Thymus (tissue), 11 donors: ENCODE results near the gene TAF15. TPM values are rescaled to one million over a fixed set of nuclear protein-coding genes. Genes with fewer than 3 reads are reported as not detected.

Experiments
- DNase-seq, 9 donors: peaks; one replicate each; pipeline ENCODE4 v3.0.0-alpha.2; 2013; ENCODE audit warnings: low spot score in 9 of 9, low read depth in 6 of 9, missing footprints in 1 of 9
- H3K27ac ChIP-seq, 2 donors: one replicate each; pipeline ENCODE4 v1.5.1; 2013; ENCODE audit warnings: control low read depth in 1 of 2, low read depth in 1 of 2, low read length in 1 of 2, mild to moderate bottlenecking in 1 of 2, moderate library complexity in 1 of 2
- H3K27me3 ChIP-seq, 2 donors: one replicate each; pipeline ENCODE4 v1.5.1; 2013; ENCODE audit warnings: low read length in 1 of 2; ENCODE audit not compliant: control insufficient read depth in 2 of 2, insufficient read depth in 1 of 2
- H3K36me3 ChIP-seq, 2 donors: one replicate each; pipeline ENCODE4 v1.5.1; 2013; ENCODE audit warnings: low read length in 1 of 2, mild to moderate bottlenecking in 1 of 2, moderate library complexity in 1 of 2; ENCODE audit not compliant: control insufficient read depth in 2 of 2, insufficient read depth in 2 of 2
- H3K4me1 ChIP-seq, 2 donors: one replicate each; pipeline ENCODE4 v1.5.1; 2013; ENCODE audit warnings: low read length in 2 of 2; ENCODE audit not compliant: control insufficient read depth in 2 of 2, insufficient read depth in 2 of 2
- H3K4me3 ChIP-seq, 2 donors: one replicate each; pipeline ENCODE4 v1.5.1; 2013; ENCODE audit warnings: low read length in 2 of 2, control low read depth in 1 of 2, mild to moderate bottlenecking in 1 of 2
- H3K9me3 ChIP-seq, 2 donors: one replicate each; pipeline ENCODE4 v1.5.1; 2013; ENCODE audit warnings: low read length in 1 of 2, mild to moderate bottlenecking in 1 of 2; ENCODE audit not compliant: control insufficient read depth in 2 of 2, insufficient read depth in 1 of 2
- WGBS: extraction: QIAGEN DNeasy Blood & Tissue Kit; methylation state at CpG from one replicate; pipeline ENCODE4 v1.1.7; 2013; 5-methylcytosine and 5-hydroxymethylcytosine counted together
- polyA plus RNA-seq: library from polyadenylated mRNA; stranded (reverse); fragments of 200-250 nt; gene quantifications from one replicate; pipeline ENCODE4 v1.2.3, GENCODE V29; 2013
- total RNA-seq: library from RNA; stranded (reverse); fragments of 120-200 nt; gene quantifications from one replicate; pipeline ENCODE4 v1.2.4, GENCODE V29; 2013
- donor health status: healthy.

TAF15 gene
- total and polyA plus RNA-seq, 2 donors: 26.1 to 95.9 TPM

DNA sequence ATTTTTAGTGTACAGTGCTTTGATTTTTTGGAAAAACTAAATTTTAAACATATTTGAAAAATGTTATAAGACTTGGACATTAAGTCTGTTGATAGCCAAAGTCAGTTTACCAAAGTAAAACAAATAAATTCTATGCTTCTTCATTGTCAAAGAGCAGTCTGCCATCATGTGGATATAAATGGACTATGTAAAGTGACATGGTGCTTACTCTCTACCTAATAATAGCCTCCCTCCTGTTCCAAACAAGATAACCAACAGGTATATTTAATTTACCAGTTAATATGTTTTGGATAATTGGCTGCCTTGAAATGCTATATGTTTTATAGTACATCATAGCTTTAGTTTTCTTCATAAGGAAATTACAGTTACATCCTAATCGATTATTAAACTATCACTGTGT lies 15.9 kb downstream of the TAF15 start:
- H3K9me3 ChIP-seq: no peaks in the 10 kb centered on the region
- H3K27me3 ChIP-seq: no peaks in the 10 kb centered on the region
- H3K4me1 ChIP-seq: no peaks in the 10 kb centered on the region
- H3K36me3 ChIP-seq: peaks cover 27 to 62% of the 10 kb centered on the region in 2 donors
- no peak overlapping the region for H3K4me3 ChIP-seq
- H3K27ac ChIP-seq: no peak overlapping the region
- WGBS: 95% methylated on average over 1 of the region's 1 CpG
- no peak for DNase-seq

DNA sequence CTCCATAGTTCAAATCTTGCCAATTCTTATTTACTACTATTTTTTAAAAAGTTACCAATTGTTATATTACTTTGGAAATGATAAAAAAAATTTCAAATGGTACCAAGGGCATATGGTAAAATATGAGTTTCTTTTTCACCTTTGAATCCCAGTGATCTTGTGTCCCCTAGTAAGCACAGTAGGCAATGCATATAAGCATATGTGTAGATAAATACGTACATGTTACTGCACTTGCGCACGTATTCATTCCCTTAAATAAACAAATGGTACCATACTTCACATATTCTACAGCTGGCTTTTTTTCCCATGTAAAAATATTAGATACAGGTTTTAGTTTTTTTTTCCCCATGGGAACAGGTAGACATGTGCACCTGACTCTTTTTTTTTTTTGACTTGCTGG lies 31.8 kb downstream of the TAF15 start:
- Histone ChIP-seq H3K9me3 (no peaks in the 10 kb centered on the region), H3K27ac (no peak overlapping the region), H3K4me1 (no peaks in the 10 kb centered on the region), H3K4me3 (no peak overlapping the region), H3K36me3 (peaks cover 63 to 85% of the 10 kb centered on the region in 2 donors), H3K27me3 (no peaks in the 10 kb centered on the region)
- DNase-seq: no peak
- 98% methylated on average over 3 of the region's 3 CpGs for WGBS

- Histone ChIP-seq H3K4me1 (no peaks in the 10 kb centered on the region), H3K27me3 (no peaks in the 10 kb centered on the region), H3K4me3 (no peak overlapping the region), H3K9me3 (no peaks in the 10 kb centered on the region), H3K36me3 (peaks cover 63 to 85% of the 10 kb centered on the region in 2 donors), H3K27ac (no peak overlapping the region)
- no peak for DNase-seq
- WGBS: 96% methylated on average over 4 of the region's 4 CpGs
Observed at GRCh38 chr17:35841505-35841904, 32.2 kb downstream of the TAF15 start.

- WGBS: 98% methylated on average over 5 of the region's 5 CpGs
- no peak overlapping the region for H3K4me3 ChIP-seq
- no peak for DNase-seq
- H3K4me1 ChIP-seq: no peaks in the 10 kb centered on the region
- H3K27me3 ChIP-seq: no peaks in the 10 kb centered on the region
- H3K36me3 ChIP-seq: peaks cover 57 to 86% of the 10 kb centered on the region in 2 donors
- no peak overlapping the region for H3K27ac ChIP-seq
- no peaks in the 10 kb centered on the region for H3K9me3 ChIP-seq
Observed at GRCh38 chr17:35842239-35842638, 33.0 kb downstream of the TAF15 start.

DNA sequence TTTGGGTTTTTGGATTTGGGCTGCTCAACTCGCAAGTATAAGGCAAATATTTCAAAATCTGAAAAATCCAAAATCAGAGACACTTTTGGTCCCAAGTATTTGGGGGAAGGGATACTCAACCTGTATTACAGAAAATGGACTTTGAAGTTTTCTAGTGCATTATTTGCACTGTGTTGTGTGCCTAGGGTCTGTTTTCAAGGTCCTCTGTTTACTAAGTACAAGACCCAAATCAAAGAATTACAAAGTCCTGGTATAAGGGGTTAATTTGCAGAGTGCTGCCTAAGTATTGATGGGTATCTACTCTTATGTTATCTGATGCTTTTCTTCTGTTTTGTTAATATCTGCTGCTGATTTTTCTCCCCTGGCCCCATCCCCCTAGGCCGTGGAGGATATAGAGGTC lies 34.4 kb downstream of the TAF15 start:
- Histone ChIP-seq H3K9me3 (no peaks in the 10 kb centered on the region), H3K27ac (no peak overlapping the region), H3K4me1 (no peaks in the 10 kb centered on the region), H3K36me3 (peaks cover 53 to 87% of the 10 kb centered on the region in 2 donors), H3K4me3 (no peak overlapping the region), H3K27me3 (no peaks in the 10 kb centered on the region)
- 97% methylated on average over 2 of the region's 2 CpGs for WGBS
- DNase-seq: no peak

- Histone ChIP-seq H3K27ac (no peak overlapping the region), H3K36me3 (peaks cover 53 to 88% of the 10 kb centered on the region in 2 donors), H3K4me3 (no peak overlapping the region), H3K9me3 (no peaks in the 10 kb centered on the region), H3K27me3 (no peaks in the 10 kb centered on the region), H3K4me1 (no peaks in the 10 kb centered on the region)
- 98% methylated on average over 19 of the region's 19 CpGs for WGBS
- no peak for DNase-seq
Observed at GRCh38 chr17:35844547-35844946, 35.3 kb downstream of the TAF15 start.

- H3K4me1 ChIP-seq: no peaks in the 10 kb centered on the region
- H3K9me3 ChIP-seq: no peaks in the 10 kb centered on the region
- H3K27ac ChIP-seq: no peak overlapping the region
- no peak for DNase-seq
- H3K4me3 ChIP-seq: no peak overlapping the region
- H3K27me3 ChIP-seq: no peaks in the 10 kb centered on the region
- H3K36me3 ChIP-seq: peaks cover 46 to 82% of the 10 kb centered on the region in 2 donors
- 97% methylated on average over 3 of the region's 3 CpGs for WGBS
Observed at GRCh38 chr17:35846055-35846809, 36.9 kb downstream of the TAF15 start.

GRCh38 chr17:35847006-35847405 lies 37.7 kb downstream of the TAF15 start:
- Histone ChIP-seq H3K4me3 (no peak overlapping the region), H3K36me3 (peaks cover 39 to 79% of the 10 kb centered on the region in 2 donors), H3K27ac (no peak overlapping the region), H3K27me3 (no peaks in the 10 kb centered on the region), H3K9me3 (no peaks in the 10 kb centered on the region), H3K4me1 (no peaks in the 10 kb centered on the region)
- 92% methylated on average over 2 of the region's 2 CpGs for WGBS
- DNase-seq: no peak

DNA sequence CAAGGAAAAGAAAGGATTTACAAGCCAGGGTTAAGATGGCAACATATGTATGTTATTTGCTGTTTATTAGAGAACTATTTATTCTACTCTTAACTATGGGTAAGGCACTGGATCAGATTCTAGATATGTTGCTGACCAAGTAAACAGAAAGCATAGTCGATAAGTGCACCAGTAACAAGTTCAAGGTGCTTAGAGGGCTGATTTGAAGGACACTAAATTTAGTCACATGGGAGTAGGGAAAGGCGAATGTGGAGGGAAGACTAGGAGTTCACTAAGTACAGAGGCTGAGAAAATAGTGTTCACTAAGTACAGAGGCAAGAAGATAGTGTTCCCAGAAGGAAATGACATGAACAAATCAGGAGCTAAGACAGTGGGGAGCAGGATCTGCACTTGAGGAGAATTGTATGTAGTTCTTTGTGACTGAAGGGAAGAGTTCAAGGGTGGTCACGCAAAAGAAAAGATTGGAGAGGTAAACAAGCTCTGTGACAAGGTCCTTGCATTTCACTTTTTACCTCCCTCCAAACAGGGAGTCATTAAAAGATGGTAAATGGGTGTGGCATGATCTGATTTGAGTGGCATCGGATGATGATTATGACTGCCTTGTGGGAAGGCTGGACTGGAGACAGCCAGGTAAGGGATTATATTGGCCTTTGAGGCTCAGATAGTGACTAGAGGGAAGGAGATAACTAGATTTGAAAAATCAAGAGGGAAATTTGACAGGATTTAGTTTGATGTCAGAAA lies 38.5 kb downstream of the TAF15 start:
- no peak overlapping the region for H3K4me3 ChIP-seq
- no peak overlapping the region for H3K27ac ChIP-seq
- peaks cover 36 to 75% of the 10 kb centered on the region in 2 donors for H3K36me3 ChIP-seq
- DNase-seq: no peak
- no peaks in the 10 kb centered on the region for H3K4me1 ChIP-seq
- H3K9me3 ChIP-seq: no peaks in the 10 kb centered on the region
- no peaks in the 10 kb centered on the region for H3K27me3 ChIP-seq
- WGBS: 97% methylated on average over 4 of the region's 4 CpGs
